ENCODE measurements around the gene AGXT.

Gene AGXT

DNA sequence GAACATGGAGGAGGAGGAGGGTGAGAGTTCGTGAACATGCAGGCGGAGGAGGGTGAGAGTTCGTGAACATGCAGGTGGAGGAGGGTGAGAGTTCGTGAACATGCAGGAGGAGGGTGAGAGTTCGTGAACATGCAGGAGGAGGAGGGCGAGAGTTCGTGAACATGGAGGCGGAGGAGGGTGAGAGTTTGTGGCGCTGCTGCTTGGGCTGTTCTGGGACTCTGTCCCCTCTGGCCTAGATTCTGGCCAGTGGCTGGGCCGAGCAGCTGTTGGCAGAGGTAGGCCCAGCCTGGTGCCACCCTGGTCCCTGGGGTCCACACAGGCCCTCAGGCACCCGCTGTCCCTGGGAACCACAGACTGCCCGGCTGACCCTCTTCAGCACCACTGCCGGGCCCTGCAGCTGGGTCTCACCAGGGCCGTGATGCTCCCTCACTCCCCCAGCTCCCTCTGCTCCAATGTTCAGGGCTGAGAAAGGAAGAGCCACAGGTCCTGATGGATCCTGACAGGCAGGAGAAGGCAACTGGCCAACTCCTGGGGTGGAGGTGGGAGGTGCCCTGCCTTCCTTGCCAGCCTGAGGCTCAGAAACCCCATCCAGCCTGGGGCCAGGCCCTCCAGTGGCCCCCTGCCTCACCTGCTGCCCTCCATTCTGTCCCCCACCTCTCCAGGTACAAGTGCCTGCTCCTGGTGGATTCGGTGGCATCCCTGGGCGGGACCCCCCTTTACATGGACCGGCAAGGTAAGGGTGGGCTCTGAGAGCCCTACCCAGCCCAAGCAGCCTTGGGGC is 3.9 kb downstream of the AGXT start:
- H3K4me3 ChIP-seq (replicated peaks in 1 of 2; ENCODE audit: low read depth in 2 of 2, low read length in 2 of 2), result no peak overlapping the region
- DNase-seq (ENCODE audit: low read depth in 2 of 2), result no peak
- TF ChIP-seq, protein P1, sequence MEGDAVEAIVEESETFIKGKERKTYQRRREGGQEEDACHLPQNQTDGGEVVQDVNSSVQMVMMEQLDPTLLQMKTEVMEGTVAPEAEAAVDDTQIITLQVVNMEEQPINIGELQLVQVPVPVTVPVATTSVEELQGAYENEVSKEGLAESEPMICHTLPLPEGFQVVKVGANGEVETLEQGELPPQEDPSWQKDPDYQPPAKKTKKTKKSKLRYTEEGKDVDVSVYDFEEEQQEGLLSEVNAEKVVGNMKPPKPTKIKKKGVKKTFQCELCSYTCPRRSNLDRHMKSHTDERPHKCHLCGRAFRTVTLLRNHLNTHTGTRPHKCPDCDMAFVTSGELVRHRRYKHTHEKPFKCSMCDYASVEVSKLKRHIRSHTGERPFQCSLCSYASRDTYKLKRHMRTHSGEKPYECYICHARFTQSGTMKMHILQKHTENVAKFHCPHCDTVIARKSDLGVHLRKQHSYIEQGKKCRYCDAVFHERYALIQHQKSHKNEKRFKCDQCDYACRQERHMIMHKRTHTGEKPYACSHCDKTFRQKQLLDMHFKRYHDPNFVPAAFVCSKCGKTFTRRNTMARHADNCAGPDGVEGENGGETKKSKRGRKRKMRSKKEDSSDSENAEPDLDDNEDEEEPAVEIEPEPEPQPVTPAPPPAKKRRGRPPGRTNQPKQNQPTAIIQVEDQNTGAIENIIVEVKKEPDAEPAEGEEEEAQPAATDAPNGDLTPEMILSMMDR (IDR thresholded peaks at IDR 0.05; ENCODE audit: low read depth, low read length), result no peak

DNA sequence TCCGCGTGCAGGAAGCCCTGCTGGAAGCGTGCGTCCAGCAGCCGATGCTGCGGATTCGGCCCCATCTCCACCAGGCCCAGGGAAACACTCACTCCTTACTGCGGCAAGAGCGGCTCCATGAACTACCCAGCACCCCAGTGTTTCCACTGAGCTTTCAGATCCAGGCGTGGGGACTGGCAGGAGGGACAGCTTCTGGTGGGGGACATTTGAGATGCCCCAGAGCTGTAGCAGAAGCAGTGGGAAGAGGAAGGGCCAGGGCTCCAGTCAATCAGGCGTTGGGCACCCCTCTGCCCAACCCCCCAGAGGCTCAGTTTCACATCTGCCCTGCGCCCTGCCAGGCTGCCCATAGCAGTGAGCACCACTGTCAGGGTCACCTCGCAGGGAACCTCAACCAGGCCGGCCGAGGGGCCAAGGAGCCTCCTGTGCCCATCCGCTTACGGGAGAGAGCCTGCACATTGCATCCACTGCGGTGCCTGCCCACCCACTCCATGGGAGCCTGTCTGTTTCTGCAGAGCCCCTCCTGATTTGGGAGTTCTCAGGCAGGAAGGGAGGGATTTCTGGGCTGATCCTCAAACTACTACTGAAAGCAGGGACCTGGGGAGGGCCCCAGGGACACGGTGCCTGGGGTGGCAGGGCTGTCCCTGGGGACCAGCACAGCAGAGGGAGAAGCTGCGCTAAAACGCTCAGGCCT is 4.6 kb downstream of the AGXT start:
- no peak for DNase-seq (ENCODE audit: low read depth in 2 of 2)
- TF ChIP-seq, protein P1 (IDR thresholded peaks at IDR 0.05; ENCODE audit: low read depth, low read length), result no peak
- H3K4me3 ChIP-seq (replicated peaks in 1 of 2; ENCODE audit: low read depth in 2 of 2, low read length in 2 of 2), result no peak overlapping the region

DNA sequence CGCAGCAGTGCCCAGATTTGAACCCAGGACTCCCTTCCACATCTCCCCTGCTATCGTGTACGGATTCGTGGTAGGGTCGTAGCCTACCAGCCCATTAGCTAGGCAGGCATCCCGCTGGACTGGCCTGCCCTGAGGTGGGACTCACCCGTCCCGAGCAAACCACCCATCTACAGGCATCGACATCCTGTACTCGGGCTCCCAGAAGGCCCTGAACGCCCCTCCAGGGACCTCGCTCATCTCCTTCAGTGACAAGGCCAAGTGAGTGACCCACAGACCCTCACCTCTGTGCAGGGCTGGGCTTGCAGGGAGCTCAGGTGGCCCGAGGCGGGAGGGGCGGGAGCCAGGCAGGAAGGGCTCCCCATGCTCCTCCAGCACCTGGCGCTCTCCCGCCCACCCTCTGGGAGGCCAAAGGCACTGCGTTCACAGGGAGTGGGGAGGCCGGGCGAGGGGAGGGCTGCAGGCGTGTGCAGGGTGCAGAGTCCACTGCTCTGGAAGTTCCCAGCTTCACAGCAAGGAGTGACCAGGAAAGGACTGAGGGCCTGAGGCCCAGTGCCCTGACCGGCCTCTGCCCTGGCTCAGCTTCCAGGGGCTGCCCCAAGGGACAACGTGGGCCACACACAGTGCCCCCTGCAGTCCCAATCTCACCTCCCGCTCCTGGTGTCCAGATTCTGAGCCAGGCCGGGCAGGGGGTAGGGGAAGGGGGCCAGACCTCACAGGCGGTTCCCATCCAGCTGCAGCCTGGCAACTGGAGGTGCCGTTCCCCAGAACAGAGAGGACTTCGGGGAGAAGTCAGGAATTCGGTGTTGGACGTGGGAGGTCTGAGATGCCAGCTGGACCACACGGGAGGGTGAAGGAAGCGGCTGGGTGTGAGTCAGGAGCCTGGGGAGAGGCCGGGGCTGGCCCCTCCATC is 5.4 kb downstream of the AGXT start:
- H3K4me3 ChIP-seq (replicated peaks in 1 of 2; ENCODE audit: low read depth in 2 of 2, low read length in 2 of 2), result no peak overlapping the region
- TF ChIP-seq, protein P1 (IDR thresholded peaks at IDR 0.05; ENCODE audit: low read depth, low read length), result peak; percentile 20

DNA sequence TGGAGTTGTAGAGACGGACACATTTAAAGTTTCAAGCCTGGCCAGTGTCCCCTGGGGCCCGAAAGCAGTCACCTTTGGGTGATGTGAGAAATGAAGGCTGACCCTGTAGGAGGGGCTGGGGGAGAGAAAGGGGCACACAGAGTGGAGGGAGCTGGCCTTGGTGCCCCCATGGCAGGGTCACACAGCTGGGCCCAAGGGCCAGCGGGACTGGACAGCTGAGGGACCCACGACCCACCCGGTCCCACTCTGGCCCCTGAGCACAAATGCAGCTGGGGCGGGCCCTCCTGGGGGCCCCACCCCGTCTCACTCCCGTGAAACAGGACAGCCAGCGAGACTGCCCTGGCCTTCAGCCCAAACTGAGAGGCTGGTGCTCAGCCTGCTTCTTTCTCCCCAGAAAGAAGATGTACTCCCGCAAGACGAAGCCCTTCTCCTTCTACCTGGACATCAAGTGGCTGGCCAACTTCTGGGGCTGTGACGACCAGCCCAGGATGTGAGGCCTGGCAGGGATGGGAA is 6.1 kb downstream of the AGXT start:
- DNase-seq (ENCODE audit: low read depth in 2 of 2), result no peak
- H3K4me3 ChIP-seq (replicated peaks in 1 of 2; ENCODE audit: low read depth in 2 of 2, low read length in 2 of 2), result no peak overlapping the region
- TF ChIP-seq, protein P1 (IDR thresholded peaks at IDR 0.05; ENCODE audit: low read depth, low read length), result no peak

More for the DNA sequence above, 5.4 kb downstream of the AGXT start:
- peak in 1 of 2 donors; percentile 14 for DNase-seq (ENCODE audit: low read depth in 2 of 2)

DNA sequence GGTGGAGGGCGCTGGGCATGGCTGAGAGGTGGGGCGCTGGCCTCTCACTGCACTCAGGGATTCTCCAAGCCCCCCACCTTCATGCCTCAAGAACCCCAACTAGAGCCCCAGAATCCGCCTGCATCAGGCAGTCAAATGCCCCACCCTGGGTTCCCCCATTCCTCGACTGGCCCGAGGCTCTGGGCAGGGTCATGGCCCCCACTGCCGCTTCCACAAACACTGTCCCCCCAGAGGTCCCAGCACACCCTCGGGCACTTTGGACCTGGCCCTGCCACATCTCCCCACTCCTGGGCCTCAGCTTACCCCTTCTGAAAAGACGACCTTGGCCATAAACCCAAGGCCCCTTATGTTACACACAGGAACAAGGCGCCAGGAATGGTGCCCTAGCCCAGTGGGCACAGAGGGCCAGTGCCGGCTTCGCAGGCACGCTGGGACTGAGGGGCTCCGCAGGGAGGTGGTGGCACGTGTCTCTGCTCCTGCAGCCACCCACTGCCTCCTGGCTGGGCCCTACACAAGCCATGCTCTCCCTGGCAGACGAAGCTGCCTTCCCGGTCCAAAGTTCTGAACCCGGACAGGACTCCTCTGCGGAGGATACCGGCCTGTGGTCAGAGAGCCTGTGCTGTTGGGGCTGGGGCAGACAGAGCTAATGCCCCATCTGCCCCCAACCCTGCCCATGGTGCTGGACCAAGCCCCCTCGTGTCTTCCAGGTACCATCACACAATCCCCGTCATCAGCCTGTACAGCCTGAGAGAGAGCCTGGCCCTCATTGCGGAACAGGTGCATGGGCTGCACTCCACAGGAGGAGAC is 6.8 kb downstream of the AGXT start:
- DNase-seq (ENCODE audit: low read depth in 2 of 2), result no peak
- H3K4me3 ChIP-seq (replicated peaks in 1 of 2; ENCODE audit: low read depth in 2 of 2, low read length in 2 of 2), result no peak overlapping the region
- TF ChIP-seq, protein P1 (IDR thresholded peaks at IDR 0.05; ENCODE audit: low read depth, low read length), result no peak
